Astrocyte (in vitro differentiated cells and primary cell): ENCODE measurements around the gene LRRC36. TPM values are rescaled to one million over a fixed set of nuclear protein-coding genes. Genes with fewer than 3 reads are reported as not detected.

Experiments
- DNase-seq: peaks from one replicate; pipeline ENCODE4 v3.0.0-alpha.2; 2010; ENCODE audit warnings: low read depth
- FAIRE-seq: peaks from 2 replicates; lab custom pipeline; 2011; peaks lifted over from hg19 to GRCh38; lab: Jason Lieb, UNC
- H2AFZ ChIP-seq: 2 replicates; pipeline ENCODE4 v1.6.0; 2012; ENCODE audit warnings: low read depth, low read length, inconsistent platforms
- H3K27ac ChIP-seq: 2 replicates; pipeline ENCODE4 v1.5.1; 2011; ENCODE audit warnings: low read depth, low read length, inconsistent platforms
- H3K27me3 ChIP-seq: 2 replicates; pipeline ENCODE4 v1.6.0; 2011; ENCODE audit warnings: low read length, inconsistent platforms; ENCODE audit not compliant: insufficient read depth
- H3K36me3 ChIP-seq: 2 replicates; pipeline ENCODE4 v1.5.1; 2011; ENCODE audit warnings: low read length, inconsistent platforms; ENCODE audit not compliant: insufficient read depth
- H3K4me1 ChIP-seq: 2 replicates; pipeline ENCODE4 v1.5.1; 2011; ENCODE audit warnings: low read length, inconsistent platforms; ENCODE audit not compliant: insufficient read depth
- H3K4me2 ChIP-seq: 2 replicates; pipeline ENCODE4 v1.6.0; 2012; ENCODE audit warnings: low read length, inconsistent platforms
- H3K4me3 ChIP-seq: 2 replicates; pipeline ENCODE4 v1.5.1; 2011; ENCODE audit warnings: low read depth, mild to moderate bottlenecking, low read length, inconsistent platforms; ENCODE audit not compliant: insufficient read depth
- H3K79me2 ChIP-seq: 2 replicates; pipeline ENCODE4 v1.6.0; 2012; ENCODE audit warnings: mild to moderate bottlenecking, low read length, inconsistent platforms; ENCODE audit not compliant: insufficient read depth
- H3K9ac ChIP-seq: 2 replicates; pipeline ENCODE4 v1.6.0; 2012; ENCODE audit warnings: mild to moderate bottlenecking, low read length, inconsistent platforms
- H3K9me3 ChIP-seq: 2 replicates; pipeline ENCODE4 v1.5.1; 2012; ENCODE audit warnings: low read depth, mild to moderate bottlenecking, low read length, inconsistent platforms; ENCODE audit not compliant: insufficient read depth
- H4K20me1 ChIP-seq: 2 replicates; pipeline ENCODE4 v1.6.0; 2012; ENCODE audit warnings: low read length, inconsistent platforms; ENCODE audit not compliant: insufficient read depth
- H3K27ac Mint-ChIP-seq: one replicate; pipeline ENCODE4 v1.8.0; 2021; ENCODE audit warnings: mild to moderate bottlenecking, mixed read lengths; ENCODE audit not compliant: unreplicated experiment
- H3K27me3 Mint-ChIP-seq: one replicate; pipeline ENCODE4 v1.8.0; 2021; ENCODE audit warnings: low read depth, mixed read lengths; ENCODE audit not compliant: unreplicated experiment
- H3K36me3 Mint-ChIP-seq: one replicate; pipeline ENCODE4 v1.8.0; 2021; ENCODE audit warnings: low read depth, mixed read lengths; ENCODE audit not compliant: unreplicated experiment
- H3K4me1 Mint-ChIP-seq: one replicate; pipeline ENCODE4 v1.8.0; 2021; ENCODE audit warnings: low read depth, mixed read lengths; ENCODE audit not compliant: unreplicated experiment
- H3K4me3 Mint-ChIP-seq: one replicate; pipeline ENCODE4 v1.8.0; 2021; ENCODE audit warnings: mild to moderate bottlenecking, moderate library complexity, mixed read lengths; ENCODE audit not compliant: unreplicated experiment
- H3K9me3 Mint-ChIP-seq: one replicate; pipeline ENCODE4 v1.8.0; 2021; ENCODE audit warnings: mild to moderate bottlenecking, mixed read lengths; ENCODE audit not compliant: unreplicated experiment
- CTCF ChIP-seq: IDR thresholded peaks from 2 replicates; pipeline ENCODE4 v1.5.1; 2011; ENCODE audit warnings: low read depth, mild to moderate bottlenecking, inconsistent platforms, low read length, moderate library complexity; ENCODE audit not compliant: insufficient read depth
- EZH2 ChIP-seq: IDR thresholded peaks from 2 replicates; pipeline ENCODE4 v1.6.1; 2012; ENCODE audit warnings: mild to moderate bottlenecking, low read length, inconsistent platforms; ENCODE audit not compliant: insufficient read depth
- total RNA-seq: library from RNA; stranded (reverse); gene quantifications from 2 replicates; pipeline ENCODE4 v1.2.1, GENCODE V29; 2021

Gene LRRC36
- total RNA-seq, 1 donor from 2014 or later: not detected

- Mint-ChIP-seq H3K27ac (no peak overlapping the region), H3K9me3 (no peaks in the 10 kb centered on the region), H3K36me3 (peaks cover 4% of the 10 kb centered on the region), H3K4me3 (no peak overlapping the region), H3K4me1 (peaks cover 11% of the 10 kb centered on the region), H3K27me3 (peaks cover 27% of the 10 kb centered on the region)
- Histone ChIP-seq H3K27me3 (no peaks in the 10 kb centered on the region), H3K9ac (no peak overlapping the region), H3K79me2 (no peaks in the 10 kb centered on the region), H3K36me3 (no peaks in the 10 kb centered on the region), H3K27ac (no peak overlapping the region), H4K20me1 (no peaks in the 10 kb centered on the region), H3K4me2 (no peak overlapping the region), H3K4me1 (peaks cover 21% of the 10 kb centered on the region), H2AFZ (no peak overlapping the region), H3K9me3 (no peaks in the 10 kb centered on the region), H3K4me3 (no peak overlapping the region)
- FAIRE-seq (no peak), DNase-seq (no peak)
- no peak for TF ChIP-seq EZH2
- TF ChIP-seq CTCF: no peak
These were observed 78.7 kb downstream of the LRRC36 start for GRCh38 chr16:67405336-67405735.

- peak; percentile 80 for FAIRE-seq
- Mint-ChIP-seq H3K9me3 (no peaks in the 10 kb centered on the region), H3K27ac (peak overlapping the region; percentile 69)
These were observed 79.7 kb downstream of the LRRC36 start for GRCh38 chr16:67406111-67406971.

More at GRCh38 chr16:67406111-67406971, 79.7 kb downstream of the LRRC36 start:
- TF ChIP-seq EZH2: no peak
- no peak for TF ChIP-seq CTCF
- Mint-ChIP-seq H3K27me3 (peaks cover 19% of the 10 kb centered on the region), H3K4me1 (peaks cover 11% of the 10 kb centered on the region), H3K36me3 (peaks cover 4% of the 10 kb centered on the region), H3K4me3 (no peak overlapping the region)
- no peaks in the 10 kb centered on the region for H4K20me1 ChIP-seq
- peak; percentile 80 for DNase-seq
- no peak overlapping the region for H3K4me3 ChIP-seq
- no peaks in the 10 kb centered on the region for H3K9me3 ChIP-seq
- H3K27me3 ChIP-seq: no peaks in the 10 kb centered on the region
- peak overlapping the region; percentile 65 for H3K4me2 ChIP-seq
- H3K9ac ChIP-seq: peak overlapping the region; percentile 67
- H2AFZ ChIP-seq: peak overlapping the region; percentile 23
- H3K4me1 ChIP-seq: peaks cover 21% of the 10 kb centered on the region
- no peaks in the 10 kb centered on the region for H3K79me2 ChIP-seq
- peak overlapping the region; percentile 80 for H3K27ac ChIP-seq
- H3K36me3 ChIP-seq: no peaks in the 10 kb centered on the region
